Stimulated activated CD8-positive, alpha-beta memory T cell treated with anti-CD3 and anti-CD28 coated beads, Interleukin-15, amount 100 ng/mL, for 4 hours (primary cell): ENCODE measurements around the gene KIAA1671.

Source experiments
- DNase-seq, 2 donors: peaks; one replicate each; pipeline ENCODE4 v3.0.0-alpha.2; 2020; ENCODE audit warnings: low read depth in 2 of 2

Gene KIAA1671

DNA sequence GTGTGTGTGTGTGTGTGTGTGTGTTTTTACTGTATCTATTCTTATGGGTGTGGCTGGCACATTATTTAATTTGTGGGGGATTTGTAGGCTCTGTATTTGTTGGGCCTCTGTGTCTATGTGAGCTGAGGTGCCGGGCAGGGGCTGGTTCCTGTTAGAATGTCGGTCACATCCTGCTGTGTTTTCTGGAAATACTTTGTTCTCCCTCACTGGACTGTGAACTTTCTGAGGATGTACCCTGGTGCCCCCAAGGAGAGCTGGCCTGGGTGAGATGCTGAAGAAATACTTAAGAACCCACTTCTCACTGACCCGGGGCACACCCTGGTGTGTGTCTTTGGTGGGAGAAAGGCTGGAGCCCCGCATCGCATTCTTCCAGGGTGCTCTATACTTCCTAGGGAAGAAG, 28.6 kb downstream of the KIAA1671 start:
- no peak for DNase-seq

DNA sequence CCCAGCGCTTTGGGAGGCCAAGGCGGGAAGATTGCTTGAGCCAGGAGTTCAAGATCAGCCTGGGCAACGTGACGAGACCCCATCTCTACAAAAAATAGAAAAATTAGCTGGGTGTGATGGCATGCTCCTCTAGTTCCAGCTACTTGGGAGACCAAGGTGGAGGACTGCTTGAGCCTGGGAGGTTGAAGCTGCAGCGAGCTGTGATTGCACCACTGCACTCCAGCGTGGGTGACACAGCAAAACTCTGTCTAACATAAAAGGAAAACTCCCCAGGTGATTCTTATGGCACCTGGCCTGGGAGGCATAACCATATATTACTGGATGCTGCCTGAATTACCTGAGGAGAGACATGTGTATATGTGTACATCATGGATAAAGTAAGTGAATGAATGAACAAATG, 29.1 kb downstream of the KIAA1671 start:
- DNase-seq = no peak

DNA sequence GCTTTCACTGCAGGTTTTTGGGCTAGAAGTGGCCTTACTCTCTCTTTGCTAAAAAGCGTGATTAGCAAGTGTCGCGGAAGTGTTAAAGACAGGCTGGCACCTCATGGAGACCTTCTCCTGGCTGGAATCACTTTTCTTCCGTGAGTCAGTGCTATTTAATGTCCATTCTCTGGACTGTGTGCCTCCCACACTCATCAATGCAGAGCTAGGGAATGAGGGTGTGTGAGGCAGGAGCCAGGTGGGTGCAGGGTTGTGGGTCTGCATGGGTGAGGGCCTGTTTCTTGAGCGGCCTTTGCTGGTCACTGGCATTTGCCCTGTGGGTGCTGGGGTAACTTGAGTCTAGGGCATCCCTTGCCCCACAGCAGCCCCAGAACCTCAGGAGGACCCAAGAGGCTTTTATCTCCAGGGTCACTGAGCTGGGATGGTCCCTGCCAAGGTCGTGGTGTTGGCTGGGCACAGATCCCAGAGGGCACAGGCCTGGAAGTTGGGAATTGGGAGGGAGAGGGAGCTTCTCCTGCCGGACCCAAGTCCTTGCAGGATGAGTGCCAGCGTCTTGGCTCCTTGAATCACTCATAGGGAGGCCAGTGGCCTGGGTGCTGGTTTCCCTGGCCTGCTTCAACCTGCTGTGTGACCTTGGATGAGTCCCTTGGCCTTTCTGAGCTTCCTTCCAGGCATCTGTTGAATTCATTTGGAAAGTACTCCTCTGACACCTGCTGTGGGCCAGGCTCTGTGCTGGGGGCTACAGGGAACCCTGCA, 30.0 kb downstream of the KIAA1671 start:
- DNase-seq = no peak

DNA sequence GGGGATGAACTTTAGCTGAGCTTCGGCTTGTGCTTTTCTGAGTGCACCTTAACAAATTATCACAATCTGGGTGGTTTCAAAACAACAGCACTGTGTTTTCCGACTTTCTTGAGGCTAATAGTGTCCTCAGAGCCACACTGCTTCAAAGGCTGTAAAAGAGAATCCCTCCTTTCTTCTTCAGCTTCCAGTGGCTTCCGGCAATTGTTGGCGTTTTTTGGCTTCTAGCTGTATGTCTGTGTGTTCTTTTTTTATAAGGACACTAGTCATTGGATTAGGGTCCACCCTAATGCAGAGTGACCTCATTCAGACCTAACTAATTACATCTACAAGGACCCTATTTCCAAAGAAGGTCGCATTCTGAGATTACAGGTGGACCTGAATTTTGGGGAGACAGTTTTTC, 30.6 kb downstream of the KIAA1671 start:
- no peak for DNase-seq

DNA sequence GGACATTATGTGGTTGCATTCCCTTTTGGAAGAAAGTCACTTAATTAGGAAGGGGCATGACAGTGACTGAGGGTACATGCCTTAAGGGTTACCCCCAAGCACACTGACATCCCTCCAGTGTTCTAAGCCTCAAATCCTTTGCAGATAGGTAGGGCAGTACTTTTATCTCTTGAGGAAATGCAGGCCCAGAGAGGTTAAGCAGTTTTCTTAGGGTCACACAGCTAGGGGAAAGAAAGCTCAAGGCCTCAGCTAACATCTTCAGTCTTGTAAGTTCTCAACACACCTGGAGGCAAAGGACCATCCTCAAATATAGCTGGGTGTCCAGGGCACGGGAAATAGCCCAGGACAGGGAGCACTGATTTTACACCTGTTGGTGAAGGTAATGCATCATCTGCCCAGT, 31.6 kb downstream of the KIAA1671 start:
- no peak for DNase-seq

DNA sequence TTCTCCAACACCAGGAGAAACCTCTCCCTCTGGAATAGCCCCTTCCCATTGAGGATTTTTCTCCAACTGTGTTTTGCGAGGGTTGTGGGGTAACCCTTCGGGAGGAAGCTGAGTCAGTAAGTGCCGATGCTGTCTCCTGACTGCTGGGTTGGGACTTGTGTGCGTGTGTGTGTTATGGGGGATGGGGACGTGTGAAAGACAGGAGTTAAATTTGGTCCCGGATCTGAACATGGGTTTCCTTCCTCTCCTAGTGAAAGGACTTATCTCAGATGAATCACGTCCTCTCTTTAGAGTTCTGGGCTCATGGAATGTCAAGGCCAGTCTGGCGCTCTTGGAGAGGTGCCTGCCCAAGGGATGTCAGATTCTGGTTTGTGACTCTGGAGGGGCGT, 33.3 kb downstream of the KIAA1671 start:
- no peak for DNase-seq

DNA sequence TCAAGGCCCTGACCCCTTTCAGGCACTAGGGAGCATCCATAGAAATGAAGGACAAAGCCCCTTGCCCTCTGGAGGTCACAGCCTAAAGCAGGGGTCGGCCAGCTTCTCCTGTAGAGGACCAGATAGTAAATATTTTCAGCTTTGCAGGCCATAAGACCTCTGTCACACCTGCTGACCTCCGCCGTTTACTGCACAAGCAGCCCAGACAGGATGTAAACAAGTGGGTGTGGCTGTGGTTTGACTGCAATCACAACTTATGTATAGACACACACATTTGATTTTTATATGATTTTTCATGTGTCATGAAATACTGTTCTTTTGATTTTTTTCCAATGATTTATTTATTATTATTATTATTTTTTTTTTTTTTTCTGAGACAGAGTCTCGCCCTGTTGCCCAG, 34.3 kb downstream of the KIAA1671 start:
- DNase-seq = no peak

DNA sequence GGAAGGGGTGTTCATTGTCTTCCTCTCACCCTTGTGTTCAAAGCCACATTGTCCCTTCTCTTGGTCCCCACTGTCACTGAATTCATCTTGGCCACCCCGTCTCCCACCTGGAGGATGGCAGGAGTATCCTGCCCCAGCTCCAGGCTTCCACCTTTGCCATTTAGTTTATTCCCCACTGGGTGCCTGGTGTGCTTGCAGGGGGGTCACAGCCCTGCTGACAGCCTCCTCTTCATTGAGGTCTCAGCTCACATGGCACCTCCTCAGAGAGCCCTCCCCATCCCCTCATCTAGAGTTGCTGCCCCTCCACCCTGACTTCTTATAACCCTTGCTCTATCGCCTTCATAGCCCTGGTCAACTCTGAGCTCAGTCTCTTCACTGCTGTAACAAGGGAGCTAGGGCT, 36.6 kb downstream of the KIAA1671 start:
- DNase-seq = no peak

DNA sequence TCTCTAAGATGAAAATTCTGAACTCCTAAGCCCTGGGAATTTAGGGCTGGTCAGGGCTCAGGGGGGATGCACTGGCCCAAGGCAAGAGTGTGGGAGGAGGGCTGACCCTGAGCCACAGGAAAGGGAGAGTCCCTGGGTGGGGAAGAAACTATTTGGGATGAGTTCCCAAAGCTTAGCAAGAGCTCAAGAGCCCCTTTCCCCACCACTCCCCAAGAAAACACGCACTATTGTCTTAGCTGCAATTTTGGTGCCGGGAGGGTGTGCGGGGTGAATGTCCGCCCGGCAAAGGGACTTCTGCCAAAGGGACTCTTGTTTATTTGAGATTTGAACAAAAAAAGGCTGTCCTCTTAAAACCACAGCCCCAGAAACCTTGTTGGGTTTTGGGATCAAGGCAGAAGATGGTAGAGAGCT, 37.0 kb downstream of the KIAA1671 start:
- DNase-seq = no peak

DNA sequence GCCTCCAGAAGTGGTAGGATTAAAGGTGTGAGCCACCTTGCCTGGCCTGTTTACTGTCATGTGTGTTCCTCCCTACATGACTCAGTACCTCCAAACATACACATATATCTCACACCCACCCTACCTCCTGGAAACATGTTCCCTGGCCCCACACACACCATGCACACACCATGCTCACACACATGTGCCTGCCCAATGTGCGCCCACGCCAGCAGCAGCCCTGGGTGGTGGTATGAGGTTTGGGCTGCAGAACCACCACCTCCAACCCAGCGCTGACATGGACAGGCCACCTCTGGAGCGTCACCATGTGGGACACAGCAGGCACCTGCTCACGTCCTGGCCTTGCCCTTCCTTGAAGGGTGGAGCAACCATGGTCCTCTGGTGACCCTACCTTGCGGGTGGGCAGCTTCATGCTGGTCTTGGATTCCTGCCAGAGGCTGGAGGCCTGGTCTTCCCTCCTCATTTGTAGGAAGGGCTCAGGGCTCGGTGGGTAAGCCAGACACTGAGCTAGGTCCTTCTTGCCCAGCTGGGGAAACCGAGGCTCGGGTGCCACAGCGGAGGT, 37.9 kb downstream of the KIAA1671 start:
- no peak for DNase-seq

DNA sequence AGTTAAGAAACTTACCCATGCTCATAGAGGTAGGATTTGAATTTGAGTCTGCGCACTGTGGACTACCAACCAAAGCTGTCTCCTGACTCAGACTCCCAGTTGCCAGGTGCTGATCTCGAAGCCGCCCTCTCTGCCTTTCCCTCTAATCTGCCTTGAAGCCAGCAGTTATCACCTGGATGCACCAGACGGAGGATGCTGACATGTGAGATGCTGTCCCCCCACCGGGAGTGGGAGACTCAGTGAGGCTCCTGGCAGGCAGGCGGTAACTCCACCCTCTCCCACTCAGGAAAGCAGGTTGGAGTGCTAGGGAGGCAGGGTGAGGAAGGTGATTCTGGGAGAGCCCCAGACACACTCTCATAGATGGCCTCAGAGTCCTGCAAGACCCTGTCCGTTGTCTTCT, 40.4 kb downstream of the KIAA1671 start:
- DNase-seq = no peak

DNA sequence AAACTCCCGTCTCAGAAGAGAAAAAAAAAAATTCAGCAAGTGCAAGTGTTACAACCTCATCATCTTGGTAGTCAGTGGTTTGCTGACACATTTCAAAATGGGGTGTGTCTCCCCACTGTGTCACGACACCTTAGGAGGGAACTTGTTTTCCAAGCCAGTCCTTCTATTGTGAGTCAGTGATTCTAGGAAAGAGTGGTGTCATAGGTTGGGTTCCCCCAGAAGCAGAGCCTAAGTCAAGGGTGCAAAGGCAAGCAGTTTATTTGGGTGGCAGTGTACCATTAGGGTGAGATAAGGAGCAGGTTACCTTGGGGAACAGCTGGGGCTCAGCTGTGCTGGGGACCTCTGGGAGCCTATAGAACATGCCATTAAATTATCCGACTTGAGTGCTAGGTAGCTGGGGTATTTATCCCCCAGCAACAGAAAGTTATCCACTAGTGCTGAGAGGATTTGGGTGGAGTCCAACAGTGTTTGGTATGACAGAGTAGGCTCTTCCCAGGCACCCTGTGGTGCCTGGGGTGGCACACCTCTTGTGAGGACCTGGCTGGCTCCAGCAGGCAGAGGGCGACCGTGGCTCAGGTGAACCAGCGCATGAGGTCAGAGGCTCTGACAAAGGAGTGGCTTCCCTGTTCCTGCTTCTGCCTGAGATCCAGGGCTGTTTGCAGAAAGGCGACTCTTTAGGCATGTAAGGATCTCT, 41.7 kb downstream of the KIAA1671 start:
- DNase-seq = no peak

DNA sequence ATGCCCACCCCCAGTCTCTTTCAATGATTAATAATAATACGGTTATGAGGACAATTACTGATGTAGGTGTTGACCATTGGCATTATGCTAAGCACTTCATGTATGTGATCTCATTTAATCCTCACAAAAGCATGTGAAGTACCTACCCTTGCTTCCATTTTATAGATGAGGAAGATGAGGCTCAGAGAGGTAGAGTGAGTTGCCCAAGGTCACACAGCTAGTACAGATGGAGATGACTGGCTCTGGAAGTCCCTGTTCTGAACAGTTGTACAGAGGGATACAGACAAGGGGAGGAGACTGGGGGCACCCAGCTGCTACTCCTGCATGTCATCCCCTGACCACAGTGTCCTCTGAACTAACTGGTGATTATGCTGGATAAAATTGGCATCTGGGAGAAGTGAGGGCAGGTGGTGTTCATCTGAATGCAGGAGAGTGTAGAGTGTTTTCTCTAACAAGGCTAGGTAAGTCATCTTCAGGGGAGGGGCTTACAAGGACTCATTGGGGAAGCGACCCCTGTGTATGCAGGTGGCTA, 43.2 kb downstream of the KIAA1671 start:
- DNase-seq = no peak

DNA sequence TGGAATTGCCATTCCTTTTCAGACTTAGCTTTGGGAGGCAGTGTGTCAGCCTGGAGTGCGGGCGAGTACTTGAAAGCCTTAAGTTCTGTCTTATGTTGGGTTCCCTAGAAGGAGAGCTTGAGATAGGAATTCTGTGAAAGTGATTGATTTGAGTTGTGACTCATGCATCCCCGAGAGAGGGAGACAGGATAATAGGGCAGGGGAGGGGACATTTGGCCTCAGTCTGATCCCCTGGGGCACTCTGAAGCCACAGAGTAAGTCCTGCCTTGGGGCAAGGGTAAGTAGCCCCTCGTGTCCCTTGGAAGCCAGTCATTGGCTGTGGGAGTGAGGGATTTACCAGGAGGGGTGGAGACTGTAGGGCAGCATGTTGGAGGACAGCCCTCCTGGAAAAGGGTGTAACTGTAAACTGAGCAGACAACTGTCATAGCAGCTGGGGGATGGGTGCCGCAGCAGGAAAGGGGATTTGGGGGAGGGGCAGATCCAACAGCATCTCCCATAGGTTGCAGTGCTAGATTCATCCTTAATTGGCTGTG, 44.0 kb downstream of the KIAA1671 start:
- no peak for DNase-seq

DNA sequence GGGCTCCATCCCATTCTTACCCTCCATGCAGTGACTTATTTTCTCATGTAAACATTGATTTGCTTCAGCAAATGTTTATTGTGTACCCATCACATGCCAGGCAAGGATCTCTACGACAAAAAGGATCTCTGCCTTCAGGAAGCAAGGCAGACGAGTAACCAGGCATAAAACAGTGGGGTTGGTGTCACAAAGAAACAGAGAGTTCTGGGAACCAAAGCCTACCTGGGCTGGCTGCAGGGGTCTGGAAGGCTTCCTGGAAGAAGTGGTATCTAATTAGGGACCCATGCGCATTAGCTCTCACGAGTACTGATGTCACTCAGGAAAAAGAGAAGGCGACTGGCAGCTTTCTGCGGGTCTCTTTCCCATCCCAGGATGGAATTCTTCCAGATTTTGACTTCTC, 44.5 kb downstream of the KIAA1671 start:
- DNase-seq = no peak

DNA sequence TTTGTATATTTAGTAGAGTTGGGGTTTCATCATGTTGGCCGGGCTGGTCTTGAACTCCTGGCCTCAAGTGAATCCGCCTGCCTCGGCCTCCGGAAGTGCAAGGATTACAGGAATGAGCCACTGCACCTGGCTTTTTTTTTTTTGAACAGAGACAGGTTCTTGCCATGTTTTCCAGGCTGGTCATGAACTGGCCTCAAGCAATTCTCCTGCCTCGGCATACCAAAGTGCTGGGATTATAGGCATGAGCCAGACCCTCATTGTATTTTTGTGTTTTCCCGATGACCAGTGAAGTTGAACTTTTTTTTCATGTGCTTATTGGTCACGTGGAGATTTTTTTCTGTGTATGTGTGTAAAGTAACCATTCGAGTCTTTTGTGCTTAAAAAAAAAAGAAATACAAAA, 48.2 kb downstream of the KIAA1671 start:
- no peak for DNase-seq

DNA sequence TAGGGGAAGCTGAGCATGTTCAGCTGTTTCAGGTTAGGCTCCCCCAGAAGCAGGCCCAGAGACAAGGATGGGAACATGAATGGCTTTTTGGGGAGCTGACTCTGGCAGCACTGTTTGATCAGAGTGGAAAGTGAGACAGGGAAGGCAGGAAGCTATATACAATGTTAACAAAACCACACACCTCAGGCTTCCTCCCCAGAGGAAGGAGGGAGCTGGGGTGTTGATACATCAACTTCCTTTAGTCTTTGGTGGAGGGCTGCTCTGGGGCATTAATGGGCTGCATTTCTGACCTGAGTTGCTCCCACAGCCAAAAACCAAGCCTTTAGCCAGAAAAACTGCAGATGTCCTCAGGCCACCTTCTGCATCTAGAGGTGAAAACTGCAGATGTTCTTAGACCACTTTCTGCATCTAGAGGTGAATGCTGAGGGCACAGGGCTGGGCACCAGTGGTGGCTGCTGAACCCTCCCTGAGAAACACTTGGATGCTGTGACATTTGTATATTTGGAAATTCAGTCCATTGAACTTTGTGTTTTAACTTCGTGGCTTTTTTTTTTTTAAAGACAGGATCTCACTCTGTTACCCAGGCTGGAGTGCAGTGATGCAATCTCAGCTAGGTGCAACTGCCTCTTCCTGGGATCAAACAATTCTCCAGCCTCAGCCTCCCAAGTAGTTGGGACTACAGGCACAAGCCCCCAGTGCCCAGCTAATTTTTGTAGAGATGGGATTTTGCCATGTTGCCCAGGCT, 49.9 kb downstream of the KIAA1671 start:
- no peak for DNase-seq

DNA sequence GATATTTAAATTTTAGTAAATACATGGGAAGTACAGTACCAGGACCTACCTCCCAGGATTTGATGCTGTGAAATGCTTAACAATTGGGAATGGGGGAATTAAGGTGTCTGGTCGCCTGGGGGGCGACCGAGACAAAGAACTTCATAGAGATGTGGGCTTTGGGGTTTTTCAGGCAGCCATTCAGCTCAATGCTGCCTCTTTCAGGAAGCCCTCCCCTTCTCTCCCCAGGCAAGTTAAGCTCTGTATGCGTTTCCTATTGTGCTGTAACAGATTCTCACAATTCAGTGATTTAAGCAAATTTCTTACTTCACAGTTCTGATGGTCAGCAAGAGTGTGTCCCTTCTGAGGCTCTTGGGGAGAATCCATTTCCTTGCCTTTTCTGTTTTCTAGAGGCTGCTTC, 53.8 kb downstream of the KIAA1671 start:
- no peak for DNase-seq

DNA sequence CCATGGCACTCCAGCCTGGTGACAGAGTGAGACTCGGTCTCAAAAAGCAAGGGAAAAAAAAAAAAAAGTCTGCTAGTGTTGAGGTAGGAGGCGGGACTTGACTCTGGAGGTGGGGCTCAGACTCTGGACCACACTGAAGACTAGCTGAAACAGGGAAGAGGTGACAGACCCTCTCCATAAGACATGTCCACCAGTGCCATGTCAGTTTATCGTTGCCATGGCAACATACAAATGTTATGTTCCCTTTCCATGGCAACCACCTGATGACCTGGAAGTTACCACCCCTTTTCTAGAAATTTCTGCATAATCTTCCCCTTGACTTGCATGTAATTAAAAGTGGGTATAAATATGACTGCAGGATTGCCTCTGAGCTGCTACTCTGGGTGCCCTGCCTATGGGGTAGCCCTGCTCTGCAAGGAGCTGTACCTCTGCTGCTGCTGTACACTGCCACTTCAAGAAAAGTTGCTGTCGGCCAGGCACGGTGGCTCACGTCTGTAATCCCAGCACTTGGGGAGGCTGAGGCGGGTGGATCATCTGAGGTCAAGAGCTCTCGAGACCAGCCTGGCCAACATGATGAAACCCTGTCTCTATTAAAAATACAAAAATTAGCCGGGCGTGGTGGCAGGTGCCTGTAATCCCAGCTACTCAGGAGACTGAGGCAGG, 55.1 kb downstream of the KIAA1671 start:
- DNase-seq = no peak

DNA sequence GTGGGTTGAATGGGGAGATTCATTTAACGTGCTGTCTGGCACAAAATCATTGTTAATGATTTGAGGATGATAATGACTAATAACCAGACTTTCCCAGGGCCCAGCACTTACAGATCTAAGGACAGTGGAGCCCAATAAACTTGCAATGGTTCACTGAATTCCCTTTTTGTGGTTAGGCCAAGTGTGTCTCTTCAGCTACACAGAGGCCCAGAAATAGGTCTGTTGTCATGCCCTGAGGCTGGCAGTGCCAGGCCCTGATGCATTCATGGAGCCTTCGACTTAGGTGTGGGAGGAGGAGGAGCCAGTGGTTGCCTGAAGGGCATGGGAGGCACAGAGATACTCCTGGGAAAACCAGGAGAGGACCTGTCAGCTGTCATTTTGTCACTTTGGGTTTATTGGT, 56.1 kb downstream of the KIAA1671 start:
- DNase-seq = no peak

DNA sequence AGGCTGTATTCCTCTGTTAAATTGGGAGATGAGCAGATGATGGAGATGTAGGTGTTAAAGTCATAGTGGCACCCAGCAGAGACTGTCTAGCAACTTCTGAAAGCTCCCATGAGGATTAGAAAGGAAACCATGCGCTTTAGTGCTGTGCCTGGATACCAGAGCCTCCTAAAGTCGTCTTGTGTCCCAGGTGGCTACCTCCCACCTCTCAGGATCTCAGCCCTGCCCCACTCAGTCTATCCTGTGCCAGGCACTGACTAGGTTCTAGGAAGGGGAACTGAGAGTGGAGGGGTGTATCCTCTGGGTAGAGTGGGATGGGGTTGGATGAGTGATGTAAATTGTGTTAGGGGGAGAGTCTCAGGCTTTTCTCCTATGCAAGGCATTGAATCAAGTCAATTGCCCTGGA, 60.2 kb downstream of the KIAA1671 start:
- DNase-seq = no peak

DNA sequence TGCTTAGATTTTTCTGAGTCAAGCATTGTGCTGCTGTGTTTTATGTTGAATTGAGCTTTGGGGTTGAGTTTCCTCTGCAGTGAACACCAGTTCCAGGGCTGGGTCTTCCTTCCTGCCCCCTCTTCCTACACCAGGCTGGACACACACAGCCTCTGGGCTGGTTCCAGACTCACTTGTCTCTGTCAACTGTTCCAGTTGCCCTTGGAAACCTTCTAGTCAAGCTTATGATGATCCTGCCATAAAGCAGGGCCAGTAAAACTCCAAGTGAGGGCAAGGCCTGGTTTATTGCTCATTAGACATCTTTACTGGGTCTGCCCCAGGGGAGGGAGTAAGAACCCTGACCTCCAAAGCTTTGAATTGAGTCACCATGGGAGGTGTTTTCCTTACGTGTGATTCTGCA, 61.1 kb downstream of the KIAA1671 start:
- no peak for DNase-seq
